ENCODE measurements around the gene RABGGTA. TPM values are rescaled to one million over a fixed set of nuclear protein-coding genes. Genes with fewer than 3 reads are reported as not detected.
A peak's percentile ranks its signal among the peaks of the same experiment; 100 is the strongest.
"Not testable (repeated sequence)": the region's sequence is repeated elsewhere in the genome, so short reads cannot be mapped to it uniquely, and the experiment has no call there.

The RABGGTA gene
- total RNA-seq, 1 donor, result 21.2 TPM

- TF ChIP-seq CTCF (IDR thresholded peaks at IDR 0.05; ENCODE audit: insufficient read depth, low read length), result no peak
- DNase-seq (ENCODE audit: low read depth), result no peak
- peak overlapping the region; percentile 97 for H3K4me3 ChIP-seq (ENCODE audit: low read depth, low read length)
Measured at GRCh38 chr14:24231263-24232120, 39.9 kb downstream of the RABGGTA start.

- no peak overlapping the region for H3K4me3 ChIP-seq (ENCODE audit: low read depth, low read length)
- DNase-seq (ENCODE audit: low read depth), result no peak
- no peak for TF ChIP-seq CTCF (IDR thresholded peaks at IDR 0.05; ENCODE audit: insufficient read depth, low read length)
Measured at GRCh38 chr14:24228902-24229301, 42.5 kb downstream of the RABGGTA start.

GRCh38 chr14:24226473-24226872 lies 44.9 kb downstream of the RABGGTA start:
- DNase-seq (ENCODE audit: low read depth), result no peak
- TF ChIP-seq CTCF (IDR thresholded peaks at IDR 0.05; ENCODE audit: insufficient read depth, low read length), result no peak
- H3K4me3 ChIP-seq (ENCODE audit: low read depth, low read length), result no peak overlapping the region

GRCh38 chr14:24224618-24225071 lies 46.8 kb downstream of the RABGGTA start:
- no peak for TF ChIP-seq CTCF (IDR thresholded peaks at IDR 0.05; ENCODE audit: insufficient read depth, low read length)
- no peak overlapping the region for H3K4me3 ChIP-seq (ENCODE audit: low read depth, low read length)
- peak; percentile 76 for DNase-seq (ENCODE audit: low read depth)

- H3K4me3 ChIP-seq (ENCODE audit: low read depth, low read length); DNase-seq (ENCODE audit: low read depth): not testable (repeated sequence)
Measured at GRCh38 chr14:24222987-24223386, 48.4 kb downstream of the RABGGTA start.

- TF ChIP-seq CTCF (IDR thresholded peaks at IDR 0.05; ENCODE audit: insufficient read depth, low read length), result no peak
- DNase-seq (ENCODE audit: low read depth), result no peak
- H3K4me3 ChIP-seq (ENCODE audit: low read depth, low read length), result no peak overlapping the region
Measured at GRCh38 chr14:24219521-24219920, 51.9 kb downstream of the RABGGTA start.

GRCh38 chr14:24219080-24219479 lies 52.3 kb downstream of the RABGGTA start:
- no peak overlapping the region for H3K4me3 ChIP-seq (ENCODE audit: low read depth, low read length)
- TF ChIP-seq CTCF (IDR thresholded peaks at IDR 0.05; ENCODE audit: insufficient read depth, low read length), result no peak
- DNase-seq (ENCODE audit: low read depth), result no peak

GRCh38 chr14:24216876-24217275 lies 54.5 kb downstream of the RABGGTA start:
- H3K4me3 ChIP-seq (ENCODE audit: low read depth, low read length); DNase-seq (ENCODE audit: low read depth): not testable (repeated sequence)
